Natural killer cell (primary cell): ENCODE measurements around the gene RBL2. TPM values are rescaled to one million over a fixed set of nuclear protein-coding genes. Genes with fewer than 3 reads are reported as not detected.

ENCODE experiments used
- ATAC-seq, 3 donors: fragments of 150-1000 bp in 2 of 3; fragments of 200-7000 bp in 1 of 3; cut with Tn5 transposase; 1 replicate in 1 of 3; 2 replicates in 2 of 3; pipeline ENCODE4 v1.10.0; 2021; ENCODE audit warnings: mild to moderate bottlenecking in 2 of 3, moderate library complexity in 2 of 3
- DNase-seq, 2 donors: peaks; one replicate each; pipeline versions ENCODE4 v3.0.0 to v3.0.0-alpha.2; 2013 to 2021; ENCODE audit warnings: mixed read lengths in 1 of 2
- H3K27ac ChIP-seq: one replicate; pipeline ENCODE4 v1.5.1; 2013; ENCODE audit warnings: mild to moderate bottlenecking, low read length
- H3K27me3 ChIP-seq: one replicate; pipeline ENCODE4 v1.6.1; 2013; ENCODE audit warnings: low read length; ENCODE audit not compliant: control insufficient read depth, insufficient read depth
- H3K36me3 ChIP-seq: one replicate; pipeline ENCODE4 v1.6.1; 2013; ENCODE audit warnings: low read length; ENCODE audit not compliant: control insufficient read depth, insufficient read depth
- H3K4me1 ChIP-seq: one replicate; pipeline ENCODE4 v1.6.1; 2013; ENCODE audit warnings: low read length; ENCODE audit not compliant: control insufficient read depth, insufficient read depth
- H3K4me3 ChIP-seq: one replicate; pipeline ENCODE4 v1.5.1; 2013; ENCODE audit warnings: low read length
- H3K9me3 ChIP-seq: one replicate; pipeline ENCODE4 v1.6.1; 2013; ENCODE audit warnings: low read length; ENCODE audit not compliant: control insufficient read depth, insufficient read depth
- H3K27ac Mint-ChIP-seq, 2 donors: one replicate each; pipeline ENCODE4 v1.8.0; 2022; ENCODE audit warnings: mild to moderate bottlenecking in 2 of 2, mixed read lengths in 2 of 2, moderate library complexity in 1 of 2
- H3K27me3 Mint-ChIP-seq, 2 donors: one replicate each; pipeline ENCODE4 v1.8.0; 2022; ENCODE audit warnings: low read depth in 2 of 2, mixed read lengths in 2 of 2
- H3K36me3 Mint-ChIP-seq: one replicate; pipeline ENCODE4 v1.8.0; 2022; ENCODE audit warnings: mixed read lengths
- H3K4me1 Mint-ChIP-seq, 2 donors: one replicate each; pipeline ENCODE4 v1.8.0; 2022; ENCODE audit warnings: mixed read lengths in 2 of 2
- H3K4me3 Mint-ChIP-seq: one replicate; pipeline ENCODE4 v1.8.0; 2022; ENCODE audit warnings: mild to moderate bottlenecking, moderate library complexity, mixed read lengths
- H3K9me3 Mint-ChIP-seq, 2 donors: one replicate each; pipeline ENCODE4 v1.8.0; 2022; ENCODE audit warnings: mixed read lengths in 2 of 2
- CTCF ChIP-seq: fragments of 200-600 bp; IDR thresholded peaks from one replicate; pipeline ENCODE4 v1.8.0; 2022; ENCODE audit warnings: antibody characterized with exemption
- WGBS: methylation state at CpG from one replicate; pipeline ENCODE4 v1.1.7; 2013; ENCODE audit warnings: missing lambda C conversion rate; ENCODE audit not compliant: insufficient coverage; 5-methylcytosine and 5-hydroxymethylcytosine counted together
- intact Hi-C: fragments of 100-400 bp; cut with micrococcal nuclease; formaldehyde crosslinking; loops from one replicate; pipeline ENCODE4 v1.14.2; 2022
- total RNA-seq, 4 donors: library from RNA; stranded (reverse); fragments of 120-200 nt in 1 of 4; gene quantifications; one replicate each; pipeline versions ENCODE4 v1.2.3 to v1.2.4, GENCODE V29; 2013 to 2022

RBL2 gene
- total RNA-seq, 3 donors from 2014 or later (not counting 1 experiment from before 2014, with no cell fraction given), result 140 to 222 (median 175) TPM

- Mint-ChIP-seq H3K27ac (peak overlapping the region; percentile 97 to 98), H3K27me3 (no peaks in the 10 kb centered on the region), H3K36me3 (no peaks in the 10 kb centered on the region), H3K4me1 (peaks cover 25 to 34% of the 10 kb centered on the region in 2 donors), H3K9me3 (no peaks in the 10 kb centered on the region), H3K4me3 (peak overlapping the region; percentile 82)
- no peak for DNase-seq
- ATAC-seq, result no peak
- WGBS, result 41% methylated on average over 13 of the region's 13 CpGs
- Histone ChIP-seq H3K36me3 (peaks cover 3% of the 10 kb centered on the region), H3K4me1 (peaks cover 18% of the 10 kb centered on the region), H3K4me3 (peak overlapping the region; percentile 88), H3K9me3 (no peaks in the 10 kb centered on the region), H3K27me3 (no peaks in the 10 kb centered on the region), H3K27ac (peak overlapping the region; percentile 94)
- TF ChIP-seq CTCF, result no peak
- intact Hi-C loops, result no loop called here
Measured at GRCh38 chr16:53433930-53434376, 318 bp upstream of the RBL2 start.

GRCh38 chr16:53435066-53435688 is 906 bp downstream of the RBL2 start:
- Mint-ChIP-seq H3K4me1 (peaks cover 25 to 34% of the 10 kb centered on the region in 2 donors), H3K27me3 (no peaks in the 10 kb centered on the region), H3K27ac (peak overlapping the region; percentile 97 to 98), H3K36me3 (no peaks in the 10 kb centered on the region), H3K9me3 (no peaks in the 10 kb centered on the region), H3K4me3 (peak overlapping the region; percentile 93)
- no peak for TF ChIP-seq CTCF
- peaks cover 18% of the 10 kb centered on the region for H3K4me1 ChIP-seq
- ATAC-seq (peak; percentile 74 to 88 (median 78)), DNase-seq (peak; percentile 71 to 87)
- peak overlapping the region; percentile 94 for H3K27ac ChIP-seq
- intact Hi-C loops, result loop anchor here (1.0 kb wide), 3 partner anchors 10 to 68 kb away; partner anchors contain the start of gene AKTIP
- H3K9me3 ChIP-seq, result no peaks in the 10 kb centered on the region
- H3K4me3 ChIP-seq, result peak overlapping the region; percentile 88
- under 1% methylated on average over 28 of the region's 28 CpGs for WGBS
- H3K27me3 ChIP-seq, result no peaks in the 10 kb centered on the region
- peaks cover 11% of the 10 kb centered on the region for H3K36me3 ChIP-seq

- Histone ChIP-seq H3K9me3 (no peaks in the 10 kb centered on the region), H3K27ac (no peak overlapping the region), H3K27me3 (no peaks in the 10 kb centered on the region), H3K4me1 (peaks cover 17% of the 10 kb centered on the region), H3K36me3 (peaks cover 43% of the 10 kb centered on the region), H3K4me3 (no peak overlapping the region)
- Mint-ChIP-seq H3K27ac (peak overlapping the region in 1 of 2 donors; percentile 36), H3K27me3 (no peaks in the 10 kb centered on the region), H3K9me3 (no peaks in the 10 kb centered on the region), H3K36me3 (no peaks in the 10 kb centered on the region), H3K4me1 (peaks cover 26 to 31% of the 10 kb centered on the region in 2 donors), H3K4me3 (no peak overlapping the region)
- DNase-seq, result no peak
- no peak for ATAC-seq
- no peak for TF ChIP-seq CTCF
- WGBS, result 97% methylated on average over 3 of the region's 5 CpGs
- intact Hi-C loops, result no loop called here
Measured at GRCh38 chr16:53440125-53440524, 5.9 kb downstream of the RBL2 start.
